Right hindlimb (tissue), 1 donor: ENCODE data around the gene ALDH3B1.

ENCODE experiments used
- DNase-seq: peaks from one replicate; pipeline ENCODE4 v3.0.0-alpha.2; 2018

The ALDH3B1 gene

GRCh38 chr11:68032997-68033707 is 23.0 kb downstream of the ALDH3B1 start:
- no peak for DNase-seq

GRCh38 chr11:68033708-68034045 is 23.6 kb downstream of the ALDH3B1 start:
- DNase-seq, result no peak

GRCh38 chr11:68035266-68035876 is 25.2 kb downstream of the ALDH3B1 start:
- no peak for DNase-seq

- no peak for DNase-seq
These were observed 26.1 kb downstream of the ALDH3B1 start for GRCh38 chr11:68036141-68036716.

GRCh38 chr11:68036717-68037239 is 26.7 kb downstream of the ALDH3B1 start:
- DNase-seq, result no peak

- DNase-seq, result no peak
These were observed 27.5 kb downstream of the ALDH3B1 start for GRCh38 chr11:68037411-68038225.

GRCh38 chr11:68038226-68038717 is 28.1 kb downstream of the ALDH3B1 start:
- DNase-seq, result no peak

GRCh38 chr11:68038718-68039525 is 28.8 kb downstream of the ALDH3B1 start, which contains the start of gene TCIRG1:
TCIRG1 (plus strand) TSS chr11:68039025; CDS start chr11:68041272, 2,247 bp downstream.
- DNase-seq, result peak; percentile 89

- DNase-seq, result no peak
These were observed 29.5 kb downstream of the ALDH3B1 start for GRCh38 chr11:68039526-68040086.

GRCh38 chr11:68040101-68040956 is 30.2 kb downstream of the ALDH3B1 start:
- peak; percentile 80 for DNase-seq

- no peak for DNase-seq
These were observed 30.9 kb downstream of the ALDH3B1 start for GRCh38 chr11:68040957-68041591.

- no peak for DNase-seq
These were observed 31.6 kb downstream of the ALDH3B1 start for GRCh38 chr11:68041617-68042218.

GRCh38 chr11:68042219-68043028 is 32.3 kb downstream of the ALDH3B1 start:
- DNase-seq, result no peak

GRCh38 chr11:68043029-68043348 is 32.9 kb downstream of the ALDH3B1 start:
- no peak for DNase-seq

- peak; percentile 62 for DNase-seq
These were observed 33.4 kb downstream of the ALDH3B1 start for GRCh38 chr11:68043349-68044144.

- DNase-seq, result no peak
These were observed 34.2 kb downstream of the ALDH3B1 start for GRCh38 chr11:68044145-68044813.

GRCh38 chr11:68044898-68045351 is 34.8 kb downstream of the ALDH3B1 start:
- no peak for DNase-seq
